HG02885 (cell line): ENCODE data around the gene SND1.
"Not testable (repeated sequence)": the region's sequence is repeated elsewhere in the genome, so short reads cannot be mapped to it uniquely, and the experiment has no call there.

Experiments used
- ATAC-seq: cut with Tn5 transposase; IDR thresholded peaks from one replicate; pipeline ENCODE4 v1.9.1; 2021; ENCODE audit warnings: mild to moderate bottlenecking; ENCODE audit not compliant: unreplicated experiment, poor library complexity

Gene SND1

GRCh38 chr7:127819975-127820731, 168.2 kb downstream of the SND1 start:
- peak; percentile 57 for ATAC-seq

GRCh38 chr7:127820732-127821085, 168.7 kb downstream of the SND1 start:
- peak; percentile 5 for ATAC-seq

- ATAC-seq = no peak
Observed at GRCh38 chr7:127821146-127821545, 169.2 kb downstream of the SND1 start.

- ATAC-seq = no peak
Observed at GRCh38 chr7:127822822-127823508, 171.0 kb downstream of the SND1 start.

- no peak for ATAC-seq
Observed at GRCh38 chr7:127824682-127825081, 172.7 kb downstream of the SND1 start.

GRCh38 chr7:127828843-127829500, 177.0 kb downstream of the SND1 start:
- ATAC-seq = peak; percentile 68

- no peak for ATAC-seq
Observed at GRCh38 chr7:127831318-127832219, 179.6 kb downstream of the SND1 start.

- no peak for ATAC-seq
Observed at GRCh38 chr7:127832592-127832991, 180.6 kb downstream of the SND1 start.

GRCh38 chr7:127833641-127834040, 181.6 kb downstream of the SND1 start:
- ATAC-seq = no peak

GRCh38 chr7:127835679-127836078, 183.7 kb downstream of the SND1 start:
- ATAC-seq = no peak

- not testable (repeated sequence) for ATAC-seq
Observed at GRCh38 chr7:127837816-127838410, 185.9 kb downstream of the SND1 start.

GRCh38 chr7:127838816-127839415, 186.9 kb downstream of the SND1 start:
- ATAC-seq = no peak

- ATAC-seq = no peak
Observed at GRCh38 chr7:127840226-127840951, 188.4 kb downstream of the SND1 start.

- no peak for ATAC-seq
Observed at GRCh38 chr7:127844165-127844564, 192.2 kb downstream of the SND1 start.

GRCh38 chr7:127844707-127845331, 192.8 kb downstream of the SND1 start:
- no peak for ATAC-seq

GRCh38 chr7:127845522-127846214, 193.7 kb downstream of the SND1 start:
- no peak for ATAC-seq

- ATAC-seq = no peak
Observed at GRCh38 chr7:127847641-127848040, 195.6 kb downstream of the SND1 start.

- no peak for ATAC-seq
Observed at GRCh38 chr7:127848241-127848640, 196.2 kb downstream of the SND1 start.
